Eye (tissue), 1 donor: ENCODE data around the gene GDF9.

ENCODE experiments used
- DNase-seq: peaks from one replicate; pipeline ENCODE4 v3.0.0-alpha.2; 2015

GDF9 gene

GRCh38 chr5:132834057-132834456 lies 32.2 kb downstream of the GDF9 start:
- DNase-seq: no peak

- DNase-seq: no peak
Observed at GRCh38 chr5:132832612-132833011, 33.7 kb downstream of the GDF9 start.

- DNase-seq: no peak
Observed at GRCh38 chr5:132831095-132831860, 35.0 kb downstream of the GDF9 start.

- peak; percentile 69 for DNase-seq
Observed at GRCh38 chr5:132830436-132831094, 35.7 kb downstream of the GDF9 start, which contains the start of gene SHROOM1. Gene SHROOM1, minus strand, starts transcription at chr5:132830647. Its CDS starts 4,507 bp downstream, at chr5:132826140.

- DNase-seq: peak; percentile 91
Observed at GRCh38 chr5:132829742-132830435, 36.4 kb downstream of the GDF9 start.

- DNase-seq: no peak
Observed at GRCh38 chr5:132828846-132829494, 37.3 kb downstream of the GDF9 start.

GRCh38 chr5:132827943-132828673 lies 38.2 kb downstream of the GDF9 start:
- DNase-seq: no peak

- no peak for DNase-seq
Observed at GRCh38 chr5:132826424-132827082, 39.7 kb downstream of the GDF9 start.

GRCh38 chr5:132825834-132826391 lies 40.4 kb downstream of the GDF9 start:
- peak; percentile 59 for DNase-seq

GRCh38 chr5:132825033-132825833 lies 41.0 kb downstream of the GDF9 start:
- DNase-seq: peak; percentile 59

- DNase-seq: no peak
Observed at GRCh38 chr5:132824426-132824825, 41.8 kb downstream of the GDF9 start.

GRCh38 chr5:132823481-132824050 lies 42.7 kb downstream of the GDF9 start:
- no peak for DNase-seq

GRCh38 chr5:132822650-132823480 lies 43.4 kb downstream of the GDF9 start:
- DNase-seq: peak; percentile 82

- DNase-seq: no peak
Observed at GRCh38 chr5:132821791-132822190, 44.5 kb downstream of the GDF9 start.

- DNase-seq: no peak
Observed at GRCh38 chr5:132821350-132821749, 44.9 kb downstream of the GDF9 start.

- DNase-seq: peak; percentile 97
Observed at GRCh38 chr5:132820162-132820754, 46.0 kb downstream of the GDF9 start.

GRCh38 chr5:132819468-132819867 lies 46.8 kb downstream of the GDF9 start:
- no peak for DNase-seq

GRCh38 chr5:132817011-132817410 lies 49.3 kb downstream of the GDF9 start:
- DNase-seq: no peak

- DNase-seq: no peak
Observed at GRCh38 chr5:132816554-132816953, 49.7 kb downstream of the GDF9 start.
